ENCODE results near the gene USP10. TPM values are rescaled to one million over a fixed set of nuclear protein-coding genes. Genes with fewer than 3 reads are reported as not detected.

The USP10 gene
- total and polyA plus RNA-seq, 7 donors, result 17.1 to 64.3 (median 43.9) TPM

DNA sequence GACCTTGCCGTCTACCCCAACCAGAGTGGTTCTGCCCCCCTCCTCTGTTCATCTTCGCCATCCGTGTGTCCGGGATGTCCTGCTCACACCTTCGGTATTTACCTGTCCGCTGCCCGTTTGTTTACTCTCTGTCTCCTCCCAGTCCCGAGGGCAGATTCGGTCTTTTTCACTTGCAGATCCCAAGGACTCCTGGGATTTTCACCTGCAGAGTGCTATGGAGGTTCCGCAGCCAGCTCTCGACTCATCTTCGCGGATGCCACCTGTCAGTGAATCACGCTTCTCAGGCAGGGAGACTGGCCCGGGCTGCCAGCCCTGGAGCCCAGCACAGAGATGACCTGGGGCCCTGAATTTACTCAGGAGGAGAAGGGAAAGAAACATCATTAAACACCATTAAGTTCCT is 128.1 kb downstream of the USP10 start:
- intact Hi-C loops (cut with DNase I), result loop anchor here (10.0 kb wide), 1 partner anchor 533 kb away; the partner anchor contains the start of gene WFDC1
- Histone ChIP-seq H3K4me1 (peaks cover 0 to 100% (median 95%) of the 10 kb centered on the region in 4 donors), H3K36me3 (peaks cover 0 to 38% (median 3%) of the 10 kb centered on the region in 4 donors), H3K27ac (peak overlapping the region; percentile 96 to 100 (median 98)), H3K4me3 (no peak overlapping the region), H3K9me3 (no peaks in the 10 kb centered on the region), H3K27me3 (no peaks in the 10 kb centered on the region)
- 55 to 75% methylated on average over 15 of the region's 15 CpGs for WGBS, 2 donors
- peak; percentile 79 for DNase-seq
- TF ChIP-seq POLR2A (IDR thresholded peaks at IDR 0.05) (no peak), EP300 (IDR thresholded peaks at IDR 0.05) (no peak), POLR2AphosphoS5 (IDR thresholded peaks at IDR 0.05) (no peak)

DNA sequence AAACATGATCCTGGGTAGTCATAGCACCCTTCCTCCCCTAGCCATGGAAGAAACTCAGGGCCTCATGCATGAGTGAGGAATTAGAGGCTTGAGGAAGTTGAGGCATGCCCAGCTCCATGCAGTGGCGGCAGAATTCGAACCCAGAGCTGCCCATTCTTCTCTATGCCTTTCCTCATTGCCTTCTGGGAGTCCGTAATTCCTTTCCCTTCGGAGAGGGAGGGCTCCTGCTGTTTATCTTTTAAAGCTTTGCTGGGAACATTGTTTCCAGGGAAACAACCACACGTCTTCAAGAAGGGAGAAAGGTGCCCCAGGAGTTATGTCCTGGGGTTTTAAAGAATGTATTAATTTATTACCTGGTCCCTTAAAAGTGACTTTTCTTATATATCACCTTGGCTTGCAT is 128.5 kb downstream of the USP10 start:
- peaks cover 0 to 34% (median 3%) of the 10 kb centered on the region in 4 donors for H3K36me3 ChIP-seq
- no peaks in the 10 kb centered on the region for H3K9me3 ChIP-seq
- peaks cover 0 to 100% (median 96%) of the 10 kb centered on the region in 4 donors for H3K4me1 ChIP-seq
- intact Hi-C loops (cut with DNase I), result loop anchor here (10.0 kb wide), 1 partner anchor 534 kb away; the partner anchor contains the start of gene WFDC1
- no peak for DNase-seq
- 66 to 78% methylated on average over 5 of the region's 5 CpGs for WGBS, 2 donors
- H3K27me3 ChIP-seq, result no peaks in the 10 kb centered on the region
- peak in 3 of 4 donors; percentile 33 to 60 (median 52) for TF ChIP-seq EP300 (IDR thresholded peaks at IDR 0.05)
- no peak for TF ChIP-seq CTCF (IDR thresholded peaks at IDR 0.05)
- peak in 3 of 4 donors; percentile 54 to 67 (median 60) for TF ChIP-seq POLR2AphosphoS5 (IDR thresholded peaks at IDR 0.05)
- peak overlapping the region; percentile 96 to 100 (median 98) for H3K27ac ChIP-seq
- H3K4me3 ChIP-seq, result no peak overlapping the region

Other genes with a start within 250 kb of the USP10 start
- gene MEAK7, start 195.3 kb upstream of the USP10 start, total RNA-seq, result 10 to 100 TPM; 10.0 to 13.7 (median 12.1) TPM
- gene MEAK7, start 195.3 kb upstream of the USP10 start, polyA plus RNA-seq, result 10 to 100 TPM in 1 of 3 donors, 1 to 10 TPM in 2; 4.2 to 12.2 (median 8.6) TPM
- gene COTL1, start 81.9 kb upstream of the USP10 start, total RNA-seq, result 10 to 100 TPM; 34.6 to 48.6 (median 37.8) TPM
- 100 to 1,000 TPM in 1 of 3 donors, 10 to 100 TPM in 2; 60.1 to 160 (median 96.6) TPM for gene COTL1, start 81.9 kb upstream of the USP10 start, polyA plus RNA-seq
- 10 to 100 TPM; 40.0 to 45.9 (median 43.3) TPM for gene KLHL36, start 51.5 kb upstream of the USP10 start, total RNA-seq
- 10 to 100 TPM; 14.4 to 30.6 (median 15.0) TPM for gene KLHL36, start 51.5 kb upstream of the USP10 start, polyA plus RNA-seq
- 100 to 1,000 TPM; 140 to 545 (median 260) TPM for gene CRISPLD2, start 120.0 kb downstream of the USP10 start, total RNA-seq
- gene CRISPLD2, start 120.0 kb downstream of the USP10 start, polyA plus RNA-seq, result 10 to 100 TPM in 1 of 3 donors, 1 to 10 TPM in 2; 3.0 to 27.3 (median 6.0) TPM

Measured in sigmoid colon (tissue), 7 donors.